ENCODE measurements around the gene MFN2. TPM values are rescaled to one million over a fixed set of nuclear protein-coding genes. Genes with fewer than 3 reads are reported as not detected.

MFN2 gene
- total and polyA plus RNA-seq, 8 donors = 31.2 to 68.0 (median 48.7) TPM

DNA sequence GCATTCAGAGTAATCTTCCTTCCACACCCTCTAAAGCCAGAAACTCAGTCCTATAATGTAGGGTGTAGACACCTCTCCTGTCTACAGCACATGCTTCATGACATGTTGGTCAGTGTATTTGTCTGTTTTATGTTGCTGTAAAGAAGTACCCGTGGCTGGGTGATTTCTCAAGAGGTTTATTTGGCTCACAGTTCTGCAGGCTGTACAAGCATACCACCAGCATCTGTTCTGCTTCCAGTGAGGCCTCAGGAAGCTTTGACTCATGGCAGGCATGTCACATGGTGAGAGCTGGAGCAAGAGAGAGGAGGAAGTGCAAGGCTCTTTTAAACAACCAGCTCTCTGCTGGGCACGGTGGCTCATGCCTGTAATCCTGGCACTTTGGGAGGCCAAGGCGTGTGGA lies 33.6 kb upstream of the MFN2 start:
- Histone ChIP-seq H3K9me3 (no peaks in the 10 kb centered on the region), H3K4me3 (no peak overlapping the region), H3K27me3 (no peaks in the 10 kb centered on the region), H3K27ac (no peak overlapping the region), H3K36me3 (peaks cover 12 to 54% (median 36%) of the 10 kb centered on the region in 4 donors), H3K4me1 (peaks cover 0 to under 1% (median 0%) of the 10 kb centered on the region in 4 donors)
- intact Hi-C loops (cut with DNase I; ENCODE audit: low total_unique reads) = no loop called here
- TF ChIP-seq POLR2A (IDR thresholded peaks at IDR 0.05) = no peak
- no peak for TF ChIP-seq EP300 (IDR thresholded peaks at IDR 0.05)
- TF ChIP-seq POLR2AphosphoS5 (IDR thresholded peaks at IDR 0.05) = no peak
- WGBS, 5 donors = 80 to 93% (median 81%) methylated on average over 3 of the region's 3 CpGs
- no peak for DNase-seq

DNA sequence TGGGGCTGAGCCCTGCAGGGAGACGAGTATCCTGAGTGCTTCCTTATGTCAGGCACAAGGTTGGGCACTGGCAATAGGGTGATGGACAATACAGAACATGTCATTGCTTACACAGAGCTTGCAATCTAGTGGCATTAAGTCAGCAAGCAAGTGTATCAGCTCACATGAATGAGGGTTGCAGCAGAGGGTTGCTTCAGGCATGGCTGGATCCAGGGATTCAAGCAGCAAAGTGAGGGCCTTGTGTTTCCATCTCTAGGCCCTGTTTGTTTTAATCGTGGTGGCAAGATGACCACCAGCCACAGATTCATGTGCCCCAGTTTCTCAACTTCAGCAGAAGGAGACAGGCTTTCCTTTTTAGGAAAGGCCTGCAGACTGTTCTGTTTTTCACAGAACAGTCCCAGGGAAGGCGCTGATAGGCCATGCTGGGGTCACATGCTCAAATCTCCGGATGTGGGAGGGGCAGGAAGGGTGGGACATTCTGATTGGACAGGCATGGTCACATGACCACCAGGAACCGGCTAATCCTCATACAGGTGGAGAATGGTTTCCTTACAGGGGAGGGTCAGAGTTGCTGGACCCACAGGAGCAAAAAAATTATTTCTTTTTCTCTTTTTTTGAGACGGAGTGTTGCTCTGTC lies 31.3 kb upstream of the MFN2 start:
- TF ChIP-seq EP300 (IDR thresholded peaks at IDR 0.05) = no peak
- TF ChIP-seq, protein P1, sequence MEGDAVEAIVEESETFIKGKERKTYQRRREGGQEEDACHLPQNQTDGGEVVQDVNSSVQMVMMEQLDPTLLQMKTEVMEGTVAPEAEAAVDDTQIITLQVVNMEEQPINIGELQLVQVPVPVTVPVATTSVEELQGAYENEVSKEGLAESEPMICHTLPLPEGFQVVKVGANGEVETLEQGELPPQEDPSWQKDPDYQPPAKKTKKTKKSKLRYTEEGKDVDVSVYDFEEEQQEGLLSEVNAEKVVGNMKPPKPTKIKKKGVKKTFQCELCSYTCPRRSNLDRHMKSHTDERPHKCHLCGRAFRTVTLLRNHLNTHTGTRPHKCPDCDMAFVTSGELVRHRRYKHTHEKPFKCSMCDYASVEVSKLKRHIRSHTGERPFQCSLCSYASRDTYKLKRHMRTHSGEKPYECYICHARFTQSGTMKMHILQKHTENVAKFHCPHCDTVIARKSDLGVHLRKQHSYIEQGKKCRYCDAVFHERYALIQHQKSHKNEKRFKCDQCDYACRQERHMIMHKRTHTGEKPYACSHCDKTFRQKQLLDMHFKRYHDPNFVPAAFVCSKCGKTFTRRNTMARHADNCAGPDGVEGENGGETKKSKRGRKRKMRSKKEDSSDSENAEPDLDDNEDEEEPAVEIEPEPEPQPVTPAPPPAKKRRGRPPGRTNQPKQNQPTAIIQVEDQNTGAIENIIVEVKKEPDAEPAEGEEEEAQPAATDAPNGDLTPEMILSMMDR (IDR thresholded peaks at IDR 0.05) = no peak
- no peak for TF ChIP-seq POLR2AphosphoS5 (IDR thresholded peaks at IDR 0.05)
- Histone ChIP-seq H3K4me3 (no peak overlapping the region), H3K27me3 (no peaks in the 10 kb centered on the region), H3K9me3 (no peaks in the 10 kb centered on the region), H3K36me3 (peaks cover 20 to 68% (median 51%) of the 10 kb centered on the region in 4 donors), H3K4me1 (no peaks in the 10 kb centered on the region), H3K27ac (no peak overlapping the region)
- WGBS, 5 donors = 89 to 96% (median 91%) methylated on average over 6 of the region's 6 CpGs
- intact Hi-C loops (cut with DNase I; ENCODE audit: low total_unique reads) = no loop called here
- no peak for DNase-seq

DNA sequence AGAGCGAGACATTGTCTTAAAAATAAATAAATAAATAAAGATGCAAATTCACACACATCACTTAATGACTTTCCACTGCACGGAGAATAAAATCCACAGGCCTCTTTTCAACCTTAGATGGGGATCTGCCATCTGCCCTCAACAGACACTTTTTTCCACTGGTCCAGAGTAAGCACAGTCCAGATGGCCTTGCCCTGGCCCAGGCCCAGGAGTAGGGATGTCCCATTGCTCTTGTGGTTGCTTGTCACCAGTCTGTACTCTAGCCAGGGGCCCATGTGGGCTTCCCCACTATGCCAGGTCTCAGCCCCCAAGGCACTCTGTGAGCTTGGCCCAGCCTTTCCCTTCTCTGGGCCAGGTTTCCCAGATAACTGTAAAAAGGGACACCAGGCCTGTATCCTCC lies 28.3 kb upstream of the MFN2 start:
- intact Hi-C loops (cut with DNase I; ENCODE audit: low total_unique reads) = no loop called here
- TF ChIP-seq, protein P1 (IDR thresholded peaks at IDR 0.05) = no peak
- TF ChIP-seq POLR2AphosphoS5 (IDR thresholded peaks at IDR 0.05) (no peak), EP300 (IDR thresholded peaks at IDR 0.05) (no peak), POLR2A (IDR thresholded peaks at IDR 0.05) (no peak)
- H3K27me3 ChIP-seq = no peaks in the 10 kb centered on the region

DNA sequence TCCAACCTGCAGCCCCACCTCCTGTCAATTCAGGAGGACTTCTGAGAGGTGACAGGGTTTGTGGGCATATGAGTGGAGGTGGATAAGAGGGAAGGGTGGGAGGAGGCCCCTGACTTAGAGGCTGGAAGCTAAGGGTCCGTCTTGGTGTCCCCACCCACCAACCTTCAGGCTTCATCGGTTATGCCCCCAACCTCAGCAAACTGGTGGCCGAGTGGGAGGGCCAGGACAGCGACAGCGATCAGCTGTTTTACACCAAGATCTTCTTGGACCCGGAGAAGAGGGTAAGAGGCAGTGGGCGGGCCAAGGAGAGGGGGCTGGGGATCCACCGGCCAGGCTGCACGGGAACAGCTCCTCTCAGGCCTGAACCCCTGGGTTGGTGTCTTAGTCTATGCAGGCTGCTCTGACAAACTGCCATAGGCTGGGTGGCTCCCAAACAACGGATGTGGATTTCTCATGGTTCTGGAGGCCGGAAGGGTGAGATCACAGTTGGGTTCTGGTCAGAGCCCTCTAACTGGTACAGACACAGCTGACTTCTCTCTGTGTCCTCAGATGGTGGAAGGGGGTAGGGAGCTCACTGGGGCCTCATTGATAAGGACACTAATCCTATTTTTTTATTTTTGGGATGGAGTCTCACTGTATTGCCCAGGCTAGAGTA lies 27.7 kb upstream of the MFN2 start:
- intact Hi-C loops (cut with DNase I; ENCODE audit: low total_unique reads) = no loop called here
- Histone ChIP-seq H3K27ac (no peak overlapping the region), H3K4me1 (no peaks in the 10 kb centered on the region), H3K4me3 (no peak overlapping the region), H3K9me3 (no peaks in the 10 kb centered on the region), H3K27me3 (no peaks in the 10 kb centered on the region), H3K36me3 (peaks cover 31 to 93% (median 76%) of the 10 kb centered on the region in 4 donors)
- WGBS, 5 donors = 83 to 90% (median 86%) methylated on average over 11 of the region's 11 CpGs
- no peak for DNase-seq
- TF ChIP-seq, protein P1 (IDR thresholded peaks at IDR 0.05) = no peak
- no peak for TF ChIP-seq POLR2A (IDR thresholded peaks at IDR 0.05)
- no peak for TF ChIP-seq POLR2AphosphoS5 (IDR thresholded peaks at IDR 0.05)
- TF ChIP-seq EP300 (IDR thresholded peaks at IDR 0.05) = no peak

More for the DNA sequence above, 28.3 kb upstream of the MFN2 start:
- no peak for DNase-seq
- Histone ChIP-seq H3K36me3 (peaks cover 24 to 86% (median 69%) of the 10 kb centered on the region in 4 donors), H3K9me3 (no peaks in the 10 kb centered on the region), H3K27ac (no peak overlapping the region), H3K4me1 (no peaks in the 10 kb centered on the region), H3K4me3 (no peak overlapping the region)
- WGBS, 5 donors = 93 to 95% (median 94%) methylated on average over 2 of the region's 2 CpGs

DNA sequence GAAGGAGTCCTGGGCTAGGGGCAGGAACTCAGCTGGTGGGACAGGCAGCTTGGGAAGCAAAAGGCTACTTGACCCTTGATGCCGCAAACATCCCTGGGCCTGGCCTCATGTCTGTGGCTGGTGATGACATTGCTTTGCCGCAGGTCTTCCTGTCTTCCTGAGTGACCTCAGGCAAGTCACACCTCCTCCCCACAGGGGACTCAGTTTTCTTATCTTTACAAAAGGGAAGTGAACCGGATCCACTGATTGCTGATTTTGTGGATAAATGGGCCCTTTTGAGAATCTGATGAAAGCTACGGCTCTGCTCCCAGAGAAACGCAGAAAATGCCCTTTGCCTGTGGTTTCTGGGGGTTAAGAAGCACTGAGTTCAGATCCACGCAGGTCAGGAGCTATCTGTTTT lies 25.0 kb upstream of the MFN2 start:
- Histone ChIP-seq H3K27me3 (no peaks in the 10 kb centered on the region), H3K9me3 (no peaks in the 10 kb centered on the region), H3K4me1 (peaks cover 0 to under 1% (median 0%) of the 10 kb centered on the region in 4 donors), H3K36me3 (peaks cover 43 to 98% (median 89%) of the 10 kb centered on the region in 4 donors), H3K4me3 (no peak overlapping the region), H3K27ac (no peak overlapping the region)
- DNase-seq = no peak
- 76 to 85% (median 83%) methylated on average over 6 of the region's 6 CpGs for WGBS, 5 donors
- TF ChIP-seq POLR2AphosphoS5 (IDR thresholded peaks at IDR 0.05) (no peak), EP300 (IDR thresholded peaks at IDR 0.05) (no peak), POLR2A (IDR thresholded peaks at IDR 0.05) (no peak)
- TF ChIP-seq, protein P1 (IDR thresholded peaks at IDR 0.05) = no peak
- intact Hi-C loops (cut with DNase I; ENCODE audit: low total_unique reads) = no loop called here
